ENCODE results near the gene WDR90.
"Not testable (repeated sequence)": the region's sequence is repeated elsewhere in the genome, so short reads cannot be mapped to it uniquely, and the experiment has no call there.

The WDR90 gene

DNA sequence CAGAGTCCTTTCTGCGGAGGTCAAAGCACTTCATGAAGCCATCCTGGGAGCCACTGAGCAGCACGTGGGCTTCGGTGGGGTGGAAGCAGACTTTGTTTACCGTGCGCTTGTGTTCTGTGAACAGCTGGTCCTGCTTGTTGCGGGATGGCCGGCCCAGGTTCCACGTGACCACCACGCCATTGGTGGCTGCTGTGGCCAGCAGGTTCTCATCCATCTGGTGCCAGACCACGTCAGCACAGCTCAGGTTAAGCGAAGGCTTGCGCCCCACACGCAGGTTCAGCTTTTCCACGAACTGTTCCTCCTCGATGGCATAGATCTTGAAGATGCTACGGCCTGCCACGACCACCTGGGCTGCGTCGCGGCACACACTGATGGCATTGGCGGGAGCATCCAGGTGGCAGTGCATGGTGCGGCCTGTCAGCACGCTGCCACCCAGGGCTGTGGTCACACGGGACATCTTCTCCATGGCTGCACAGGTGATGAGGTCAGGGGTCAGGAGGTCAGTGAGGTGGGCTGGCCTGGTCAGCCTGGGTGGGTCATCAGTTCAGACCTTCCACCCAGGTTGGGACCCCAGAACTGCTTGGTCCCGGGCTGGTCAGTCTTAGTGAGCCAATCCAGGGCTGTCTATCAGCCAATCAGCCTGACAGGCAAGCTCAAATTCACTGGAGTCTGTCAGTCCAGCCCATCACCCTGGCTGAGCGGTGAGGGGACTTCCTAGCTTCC is 40.2 kb downstream of the WDR90 start:
- no peak for DNase-seq (ENCODE audit: low read depth in 2 of 2)

DNA sequence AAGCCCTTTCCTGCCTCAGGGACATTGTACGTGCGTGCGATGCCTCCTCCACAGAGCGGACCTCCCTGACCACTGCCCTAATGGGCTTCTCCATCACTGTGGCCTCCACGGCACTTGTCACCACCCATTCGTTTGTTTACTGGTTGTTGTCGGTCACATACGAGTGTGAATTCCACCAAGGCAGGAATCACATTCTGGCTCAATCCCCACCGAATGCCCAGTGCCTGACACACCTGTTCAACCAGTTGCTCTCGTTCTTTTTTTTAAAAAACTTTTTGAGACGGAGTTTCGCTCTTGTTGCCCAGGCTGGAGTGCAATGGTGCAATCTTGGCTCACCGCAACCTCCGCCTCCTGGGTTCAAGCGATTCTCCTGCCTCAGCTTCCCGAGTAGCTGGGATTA is 42.1 kb downstream of the WDR90 start:
- not testable (repeated sequence) for DNase-seq (ENCODE audit: low read depth in 2 of 2)

DNA sequence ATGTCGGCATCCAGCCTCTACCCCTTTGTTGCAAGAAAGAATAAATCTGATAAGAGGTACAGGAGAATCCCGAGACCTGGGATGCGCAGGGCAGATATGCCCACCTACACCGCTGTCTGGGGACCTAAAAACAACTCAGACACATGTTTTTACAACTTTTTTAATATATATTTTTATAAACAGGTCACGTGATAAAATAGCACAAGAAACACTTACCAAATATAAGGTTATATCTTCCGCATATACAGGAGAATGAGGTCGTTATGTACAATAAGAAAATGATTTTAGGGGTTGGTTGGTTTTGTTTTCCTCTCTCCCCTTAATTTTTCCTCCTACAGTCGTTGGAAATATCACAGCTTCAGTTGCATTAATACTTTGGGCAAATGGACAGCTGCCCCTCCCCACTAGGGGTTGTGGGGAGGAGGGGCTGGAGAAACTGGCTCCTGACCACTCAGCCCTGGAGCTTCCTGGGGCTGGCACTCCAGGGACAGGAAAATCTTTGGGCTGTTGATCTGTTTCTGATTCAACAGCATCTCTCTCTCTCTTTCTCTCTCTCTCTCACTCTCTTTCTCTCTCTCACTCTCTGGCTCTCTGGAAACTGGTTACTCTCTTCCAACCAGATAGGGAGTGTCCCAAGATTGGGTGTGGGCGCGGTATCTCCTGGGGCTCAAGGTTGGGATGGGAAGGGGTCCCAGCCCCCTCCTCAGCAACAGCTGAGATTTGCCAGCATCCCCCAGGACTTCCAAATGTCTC is 43.4 kb downstream of the WDR90 start:
- no peak for DNase-seq (ENCODE audit: low read depth in 2 of 2)

- DNase-seq (ENCODE audit: low read depth in 2 of 2): no peak
These were observed 44.2 kb downstream of the WDR90 start for GRCh38 chr16:693364-693763.

- DNase-seq (ENCODE audit: low read depth in 2 of 2): no peak
These were observed 44.6 kb downstream of the WDR90 start for GRCh38 chr16:693766-694165.

- DNase-seq (ENCODE audit: low read depth in 2 of 2): no peak
These were observed 45.2 kb downstream of the WDR90 start for GRCh38 chr16:694187-694862.

DNA sequence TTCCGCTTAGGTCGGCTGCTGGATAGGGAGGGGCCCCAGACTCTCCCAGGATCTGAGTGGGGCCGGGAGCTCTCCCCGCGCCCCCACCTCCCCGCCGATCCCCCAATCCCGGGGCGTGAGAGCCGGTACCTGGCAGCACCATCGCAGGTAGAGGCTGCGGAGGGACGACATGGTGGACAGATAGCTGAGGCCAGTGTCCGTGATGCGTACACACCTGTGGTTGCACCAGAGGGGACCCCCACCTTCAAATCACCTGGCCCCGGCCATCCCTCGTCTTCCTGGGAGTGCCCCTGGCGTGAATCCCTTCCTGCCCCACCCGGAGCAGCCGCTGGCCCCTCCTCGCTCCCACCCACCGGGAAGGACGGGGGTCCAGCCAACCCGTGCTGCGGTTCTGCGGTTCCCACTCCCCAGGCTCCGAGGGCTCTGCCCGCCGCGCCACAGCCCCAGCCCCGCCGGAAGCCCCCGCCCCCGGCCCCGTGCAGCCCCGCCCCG is 45.7 kb downstream of the WDR90 start:
- no peak for DNase-seq (ENCODE audit: low read depth in 2 of 2)

- peak in 1 of 2 donors; percentile 73 for DNase-seq (ENCODE audit: low read depth in 2 of 2)
These were observed 46.4 kb downstream of the WDR90 start for GRCh38 chr16:695355-696089.

GRCh38 chr16:698911-699671 is 49.9 kb downstream of the WDR90 start:
- no peak for DNase-seq (ENCODE audit: low read depth in 2 of 2)

DNA sequence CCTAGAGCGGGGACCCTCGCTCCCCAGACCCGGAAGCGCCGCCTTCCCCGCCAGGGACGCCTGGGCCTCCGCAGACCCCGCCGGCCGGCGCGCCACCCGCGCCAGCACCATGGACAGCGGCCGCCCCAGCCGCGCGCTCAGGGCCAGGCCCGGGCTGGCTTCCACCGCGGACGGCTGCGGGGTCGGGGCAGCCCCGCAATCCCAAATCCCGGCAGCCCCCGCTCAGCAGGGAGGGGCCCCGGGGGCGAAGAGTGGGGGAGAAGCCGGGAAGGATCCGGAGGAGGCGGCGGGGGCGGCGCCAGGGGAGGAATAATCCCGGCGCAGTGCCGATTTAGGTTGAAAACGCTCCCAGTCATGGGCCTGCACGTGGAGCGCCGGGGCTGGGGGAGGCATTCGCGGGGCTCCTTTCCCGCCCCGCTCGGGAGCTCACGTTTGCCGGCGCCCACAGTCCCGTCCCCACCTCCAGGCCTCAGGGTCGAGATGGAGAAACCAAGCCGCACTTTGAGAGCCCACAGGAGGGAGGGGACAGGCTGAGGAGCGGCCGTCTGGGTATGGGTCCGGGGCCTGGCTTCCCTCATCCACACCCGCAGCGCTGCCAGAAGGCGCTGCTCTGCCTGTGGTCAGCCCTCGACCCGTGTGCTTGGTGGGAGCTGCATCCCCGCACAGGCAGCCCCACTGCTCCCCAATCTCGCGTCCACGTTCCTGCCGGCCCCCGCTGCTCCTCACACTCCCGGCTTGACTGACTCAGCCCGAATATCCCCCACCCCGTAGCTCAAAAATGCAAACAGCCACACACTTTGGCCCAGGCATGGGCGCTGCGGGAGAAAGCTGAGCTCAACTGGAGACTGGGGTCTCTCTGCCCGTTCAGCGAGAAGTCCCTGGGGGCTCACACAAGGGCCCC is 51.8 kb downstream of the WDR90 start:
- DNase-seq (ENCODE audit: low read depth in 2 of 2): no peak

- no peak for DNase-seq (ENCODE audit: low read depth in 2 of 2)
These were observed 53.2 kb downstream of the WDR90 start for GRCh38 chr16:702341-702740.

GRCh38 chr16:703406-703805 is 54.2 kb downstream of the WDR90 start:
- no peak for DNase-seq (ENCODE audit: low read depth in 2 of 2)

- no peak for DNase-seq (ENCODE audit: low read depth in 2 of 2)
These were observed 54.9 kb downstream of the WDR90 start for GRCh38 chr16:704047-704446.

DNA sequence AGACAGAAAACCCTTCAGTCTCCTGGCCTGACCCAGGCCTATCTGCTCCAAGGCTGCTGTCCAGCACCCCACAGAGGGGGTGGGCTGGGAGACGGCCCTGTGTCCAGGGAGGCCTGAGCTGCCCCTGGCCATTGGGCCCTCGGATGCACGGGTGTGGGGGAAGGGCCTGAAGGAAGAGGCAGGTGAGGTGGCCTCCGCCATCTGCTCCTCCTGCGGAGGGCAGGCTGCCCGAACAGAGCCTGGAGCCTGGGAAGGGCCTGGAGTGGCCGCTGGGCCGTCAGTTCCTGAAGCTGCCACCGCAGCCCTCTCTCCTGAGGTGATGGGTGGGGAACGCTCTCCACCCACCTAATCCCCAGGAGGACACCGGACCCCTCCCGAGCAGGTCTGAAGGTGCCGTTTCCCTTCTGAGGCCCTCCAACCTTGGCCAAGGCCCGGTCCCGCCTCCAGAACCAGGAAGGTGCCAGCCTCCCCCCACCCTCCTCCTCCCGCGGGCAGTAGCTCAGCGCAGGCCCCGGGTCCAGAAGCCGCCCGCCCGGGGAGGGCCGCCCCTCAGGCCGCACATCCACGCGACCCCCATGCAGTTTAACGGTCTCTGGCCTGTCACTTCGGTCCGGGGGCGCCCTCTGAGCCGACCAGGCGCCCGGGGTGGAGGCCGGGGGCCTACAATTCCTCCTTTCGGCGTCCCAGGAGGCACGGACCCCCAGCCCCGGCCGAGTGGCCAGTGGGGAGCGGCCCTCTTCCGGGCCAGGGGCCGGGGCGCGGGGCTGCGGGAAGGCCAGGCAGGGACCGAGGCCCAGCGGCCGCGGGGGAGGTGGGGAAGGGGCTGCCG is 55.6 kb downstream of the WDR90 start:
- no peak for DNase-seq (ENCODE audit: low read depth in 2 of 2)

- no peak for DNase-seq (ENCODE audit: low read depth in 2 of 2)
These were observed 56.4 kb downstream of the WDR90 start, which contains the start of gene FBXL16 for GRCh38 chr16:705431-706188. Gene FBXL16 (minus strand): TSS chr16:705801. CDS start chr16:697405, 8,396 bp downstream.

- no peak for DNase-seq (ENCODE audit: low read depth in 2 of 2)
These were observed 57.3 kb downstream of the WDR90 start for GRCh38 chr16:706189-707061.

DNA sequence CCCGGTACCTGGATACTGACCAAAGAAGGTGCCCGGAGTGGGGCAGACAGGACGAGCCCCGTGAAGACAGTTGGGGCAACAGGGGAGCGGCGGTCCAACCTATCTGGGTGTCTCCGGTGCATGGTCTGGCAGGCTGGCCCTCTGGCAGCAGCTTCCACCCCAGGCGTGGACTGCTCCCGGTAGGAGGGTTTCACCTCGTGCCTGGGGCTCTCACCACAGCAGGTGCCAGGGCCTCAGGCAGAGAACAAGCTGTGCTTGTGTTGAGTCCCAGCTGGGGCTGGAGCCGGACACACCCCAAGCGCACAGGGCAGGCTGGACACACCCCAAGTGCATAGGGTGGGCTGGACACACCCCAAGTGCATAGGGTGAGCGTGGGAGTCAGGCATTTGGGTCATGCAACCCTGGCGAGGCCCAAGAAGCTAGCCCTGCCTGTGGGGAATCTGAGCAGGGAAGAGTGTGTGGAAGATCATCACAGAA is 57.9 kb downstream of the WDR90 start:
- no peak for DNase-seq (ENCODE audit: low read depth in 2 of 2)
